GM21390 (cell line): ENCODE measurements around the gene IFITM10.

Source experiments
- ATAC-seq: cut with Tn5 transposase; IDR thresholded peaks from one replicate; pipeline ENCODE4 v1.9.1; 2021; ENCODE audit not compliant: unreplicated experiment

The IFITM10 gene

DNA sequence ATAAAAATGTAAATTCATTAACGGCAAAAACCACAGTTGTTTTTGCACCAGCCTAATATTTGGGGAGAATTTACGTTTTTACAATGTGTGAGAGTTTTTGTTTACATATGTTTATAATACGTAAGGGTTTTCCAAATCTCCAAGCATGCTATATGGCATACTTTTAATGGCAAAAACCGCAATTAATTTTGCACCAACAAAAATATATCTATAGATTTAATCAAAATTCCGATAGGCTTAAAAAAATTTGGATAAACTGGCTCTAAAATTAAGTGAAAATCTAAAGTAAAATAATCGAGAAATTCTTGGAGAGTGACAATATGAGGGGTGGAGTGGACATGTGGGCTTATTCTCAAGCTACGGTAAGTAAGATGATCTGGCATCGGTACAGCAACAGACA is 30.6 kb downstream of the IFITM10 start:
- ATAC-seq: no peak

DNA sequence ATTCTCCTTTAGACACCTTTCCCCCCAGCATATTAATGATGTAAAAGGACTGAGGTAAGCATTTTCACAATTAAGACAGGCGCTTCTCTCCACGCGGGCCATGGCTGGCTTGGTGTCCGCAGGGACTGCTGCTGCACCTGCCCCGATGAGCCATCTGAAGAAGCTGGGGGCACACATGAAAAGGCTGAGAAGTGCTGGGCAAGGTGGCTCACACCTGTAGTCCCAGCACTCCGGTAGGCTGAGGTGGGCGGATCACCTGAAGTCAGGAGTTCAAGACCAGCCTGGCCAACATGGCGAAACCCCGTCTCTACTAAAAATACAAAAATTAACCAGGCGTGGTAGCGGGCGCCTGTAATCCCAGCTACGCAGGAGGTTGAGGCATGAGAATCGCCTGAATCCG is 32.1 kb downstream of the IFITM10 start:
- no peak for ATAC-seq

GRCh38 chr11:1717745-1718144 is 32.6 kb downstream of the IFITM10 start:
- no peak for ATAC-seq

DNA sequence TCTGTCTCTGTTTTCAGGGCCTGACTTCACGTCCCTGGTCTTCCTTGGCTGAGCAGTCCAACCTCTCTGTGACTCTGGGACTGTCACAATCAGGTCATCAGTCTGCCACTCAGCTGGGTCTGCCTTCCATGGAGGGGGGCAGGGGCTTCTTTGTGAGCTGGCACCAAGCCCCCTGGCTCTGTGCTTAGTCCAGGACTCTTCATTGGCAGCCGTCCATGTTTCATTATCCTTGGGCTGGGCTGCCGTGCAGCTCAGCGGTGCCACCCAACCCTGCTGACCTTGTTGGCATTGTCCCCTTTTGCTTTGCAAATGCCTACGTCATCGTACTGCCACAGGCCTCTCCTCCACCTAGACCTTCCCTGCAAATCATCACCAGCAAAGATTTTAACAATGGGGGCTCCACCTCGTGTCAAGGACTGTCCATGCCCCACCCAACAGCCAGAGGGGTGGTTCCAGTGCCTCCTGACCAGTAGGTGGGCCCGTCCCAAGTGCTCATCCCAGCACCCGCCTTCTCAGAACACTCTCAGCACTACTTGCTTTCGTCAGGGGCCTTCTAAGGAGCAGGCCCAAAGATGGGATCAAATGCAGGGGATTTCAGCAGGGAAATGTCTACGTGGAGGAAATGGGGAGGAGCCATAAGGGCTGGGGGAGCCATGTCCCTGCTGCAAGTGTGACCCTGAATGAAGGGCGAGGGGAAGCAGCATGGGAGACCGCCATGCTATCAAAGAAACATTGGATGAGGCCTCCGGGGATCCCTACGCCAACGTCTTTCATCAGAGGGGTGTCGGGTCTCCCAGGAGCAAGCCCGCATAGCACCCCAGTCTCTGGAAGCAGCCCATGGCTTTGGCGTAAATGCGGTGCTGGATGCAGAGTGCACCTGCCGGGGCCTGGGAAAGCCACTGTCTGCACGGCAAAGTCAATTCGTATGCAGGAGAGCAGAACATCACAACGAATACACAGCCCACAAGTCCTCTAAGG is 35.2 kb downstream of the IFITM10 start:
- ATAC-seq: no peak

- no peak for ATAC-seq
These were observed 41.7 kb downstream of the IFITM10 start for GRCh38 chr11:1708716-1709115.

DNA sequence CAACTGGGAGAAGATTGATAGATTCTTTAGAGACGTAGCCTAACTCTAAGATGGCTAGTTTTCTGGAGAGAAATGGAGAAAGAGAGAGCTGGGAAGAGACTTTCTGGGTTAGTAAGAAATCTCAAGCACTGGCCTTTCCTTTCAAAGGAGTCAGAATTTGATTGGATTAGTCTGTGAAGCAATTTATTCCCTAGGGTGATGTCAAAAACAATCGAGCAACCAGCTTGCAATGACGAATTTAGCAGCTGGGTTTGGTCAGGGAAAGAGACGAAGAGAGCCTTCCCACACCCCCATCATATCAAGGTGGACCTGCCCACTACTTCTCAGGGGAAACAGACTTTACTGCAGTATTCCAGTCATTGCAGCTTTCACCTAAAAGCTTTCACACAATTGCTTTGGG is 42.6 kb downstream of the IFITM10 start:
- ATAC-seq: no peak

DNA sequence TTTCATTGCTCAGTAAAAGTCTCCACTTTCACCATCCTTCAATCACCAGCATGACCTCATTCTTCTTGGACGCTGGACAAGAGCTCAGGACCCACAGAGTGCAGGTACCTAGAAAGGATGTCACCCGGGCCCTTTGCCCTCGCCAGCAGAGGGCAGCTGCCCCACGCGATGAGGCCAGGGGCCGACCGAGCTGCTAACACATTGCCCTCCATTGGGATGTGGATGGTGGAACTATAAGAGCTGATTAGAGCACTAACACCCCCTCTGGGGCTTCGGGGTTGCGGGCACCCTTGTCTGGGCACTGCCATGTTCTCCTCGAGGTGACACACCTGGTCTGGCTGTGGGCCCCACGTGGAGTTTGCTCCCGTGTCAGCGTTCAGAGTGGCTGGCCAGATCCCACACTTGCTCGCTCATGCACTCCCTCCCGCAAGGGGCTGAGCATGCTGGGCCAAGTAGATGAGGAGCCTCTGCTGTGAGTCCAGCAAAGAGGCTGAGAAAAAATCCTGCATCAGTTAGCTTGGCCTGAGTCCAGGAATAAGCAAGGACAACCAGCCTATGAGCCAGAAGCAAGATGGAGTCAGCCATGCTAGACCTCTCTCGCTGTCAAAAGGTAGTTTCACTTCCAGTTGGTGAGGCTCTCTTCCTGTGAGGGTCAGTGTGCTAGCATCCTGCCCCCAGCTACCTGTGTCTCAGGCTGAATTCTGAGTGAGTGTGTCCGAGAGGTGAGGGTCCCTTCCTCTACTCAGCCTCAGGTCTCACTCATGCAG is 43.6 kb downstream of the IFITM10 start:
- no peak for ATAC-seq

- ATAC-seq: no peak
These were observed 45.0 kb downstream of the IFITM10 start for GRCh38 chr11:1705126-1706052.

GRCh38 chr11:1703146-1703545 is 47.2 kb downstream of the IFITM10 start:
- no peak for ATAC-seq

- no peak for ATAC-seq
These were observed 47.9 kb downstream of the IFITM10 start for GRCh38 chr11:1702506-1702905.

DNA sequence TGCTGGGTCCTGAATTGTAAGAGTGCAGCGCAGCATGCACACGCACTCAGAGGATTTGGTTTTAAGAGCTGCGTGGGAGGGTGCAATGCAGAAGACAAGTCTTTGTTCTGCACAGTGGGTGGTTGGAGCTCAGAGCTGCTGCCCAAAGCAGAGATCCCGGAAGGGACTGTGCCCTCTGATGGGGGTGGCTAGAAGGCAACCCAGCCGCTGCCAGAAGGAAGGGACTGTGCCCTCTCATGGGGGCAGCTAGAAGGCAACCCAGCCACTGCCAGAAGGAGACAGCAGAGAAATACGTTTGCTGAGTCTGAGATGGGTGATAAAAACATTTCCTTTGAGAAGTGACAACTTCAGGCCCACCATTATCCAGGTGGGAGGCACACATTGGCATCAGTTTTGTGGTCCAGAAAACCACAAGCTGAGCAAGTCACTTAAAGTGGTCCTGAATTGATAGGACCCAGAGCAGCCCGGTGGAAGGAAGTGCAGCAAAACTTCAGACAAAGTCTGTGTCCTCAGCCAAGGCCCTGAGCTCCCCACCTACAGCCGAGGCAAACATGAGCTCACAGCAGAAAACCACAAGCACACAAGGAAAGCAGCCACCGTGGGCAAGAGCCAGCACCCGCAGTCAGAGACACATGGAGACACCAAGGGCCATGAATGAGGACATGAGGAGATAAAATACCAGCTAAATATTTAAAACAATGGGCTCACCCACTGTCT is 49.1 kb downstream of the IFITM10 start:
- ATAC-seq: no peak

- ATAC-seq: no peak
These were observed 50.6 kb downstream of the IFITM10 start for GRCh38 chr11:1699771-1700170.

GRCh38 chr11:1696608-1697570 is 53.5 kb downstream of the IFITM10 start, which contains the start of gene KRTAP5-6:
Gene KRTAP5-6, plus strand, starts transcription at chr11:1697195. Its CDS starts 51 bp downstream, at chr11:1697246.
- ATAC-seq: no peak

DNA sequence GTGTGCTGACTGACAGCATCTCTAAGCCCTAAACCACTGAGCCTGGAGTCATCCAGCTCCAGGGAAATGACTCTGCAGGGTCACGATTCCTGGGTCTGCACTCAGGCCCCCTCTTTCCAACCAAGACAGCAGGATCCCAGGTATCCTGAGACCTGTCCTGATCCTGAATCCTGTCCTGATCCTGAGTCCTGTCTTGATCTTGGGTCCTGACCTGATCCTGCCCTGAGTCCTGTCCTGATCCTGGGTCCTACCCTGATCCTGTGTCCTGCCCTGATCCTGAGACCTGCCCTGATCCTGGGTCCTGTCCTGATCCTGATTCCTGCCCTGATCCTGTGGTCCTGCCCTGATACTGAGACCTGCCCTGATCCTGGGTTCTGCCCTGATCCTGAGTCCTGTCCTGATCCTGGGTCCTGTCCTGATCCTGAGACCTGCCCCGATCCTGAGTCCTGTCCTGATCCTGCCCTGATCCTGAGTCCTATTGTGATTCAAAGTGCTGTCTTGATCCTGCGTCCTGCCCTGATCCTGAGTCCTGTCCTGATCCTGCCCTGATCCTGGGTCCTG is 54.8 kb downstream of the IFITM10 start:
- ATAC-seq: no peak

DNA sequence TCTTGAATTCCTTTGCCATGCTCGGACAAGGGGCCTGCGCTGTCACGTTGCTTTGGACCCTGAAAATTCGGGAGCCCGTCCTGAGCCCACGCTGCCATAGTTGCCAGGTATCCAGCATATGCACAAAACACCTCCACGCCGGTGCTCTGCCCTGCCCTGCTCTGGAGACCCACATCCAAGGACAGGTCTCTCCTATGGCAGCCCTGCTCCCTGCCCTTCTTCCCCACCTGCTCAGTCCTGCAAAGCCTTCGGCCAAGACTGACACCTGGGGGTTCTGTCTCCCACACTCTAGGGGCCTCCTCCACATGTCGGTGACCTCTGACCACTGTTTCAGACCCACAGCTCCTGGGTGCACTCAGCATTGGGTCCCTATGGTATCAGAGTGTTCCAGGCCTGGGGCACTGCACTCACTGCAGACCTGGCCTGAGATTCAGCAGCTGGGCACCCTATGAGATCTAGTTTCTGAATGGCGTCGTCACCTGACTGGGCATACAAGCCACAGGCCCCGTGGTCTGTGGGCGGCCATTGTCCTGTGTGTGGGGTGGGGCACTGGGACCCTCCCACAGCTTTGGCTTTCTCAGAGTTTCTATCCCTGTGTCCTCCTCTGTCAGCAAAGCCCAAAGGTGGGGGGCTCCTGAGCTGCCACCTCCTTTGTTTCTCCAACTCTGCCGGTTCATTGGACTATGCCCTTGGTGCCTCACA is 55.4 kb downstream of the IFITM10 start:
- no peak for ATAC-seq

DNA sequence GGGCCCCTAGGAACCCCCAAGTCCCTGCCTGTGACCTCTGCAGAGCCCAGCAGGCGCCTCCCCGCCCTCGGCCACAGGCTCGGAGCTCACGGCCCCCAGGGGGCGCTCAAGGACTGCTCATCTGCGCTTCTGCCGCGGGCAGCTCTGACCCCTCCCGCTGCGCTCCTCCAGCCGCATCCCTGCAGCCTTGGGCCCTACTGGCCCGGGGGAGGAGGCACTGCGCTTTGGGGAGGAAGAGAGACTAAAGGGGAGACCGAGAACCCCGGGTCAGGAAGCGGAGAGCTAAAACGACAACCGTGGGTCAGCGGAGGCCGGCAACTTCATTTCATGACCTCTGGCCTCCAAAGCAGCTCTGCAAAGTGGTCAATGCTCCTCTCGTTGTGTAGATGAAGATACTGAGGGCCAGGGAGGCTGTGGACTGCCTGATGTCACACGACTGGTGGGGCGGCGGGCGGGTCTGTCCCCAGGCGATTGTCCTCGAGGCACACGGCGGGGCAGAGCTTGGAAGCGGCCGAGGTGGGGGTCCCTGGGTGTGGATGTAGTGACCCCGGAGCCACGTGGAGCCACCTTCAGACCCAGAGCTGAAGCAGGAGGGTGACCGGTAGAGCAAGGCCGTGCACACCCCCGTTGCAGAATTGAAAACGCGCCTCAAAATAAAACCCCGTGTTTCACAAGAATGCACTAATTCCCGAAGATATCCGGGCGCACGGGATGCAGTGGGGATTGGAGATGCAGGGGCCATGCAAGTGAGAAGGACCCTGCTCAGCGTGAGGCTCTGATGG is 56.1 kb downstream of the IFITM10 start:
- ATAC-seq: no peak

DNA sequence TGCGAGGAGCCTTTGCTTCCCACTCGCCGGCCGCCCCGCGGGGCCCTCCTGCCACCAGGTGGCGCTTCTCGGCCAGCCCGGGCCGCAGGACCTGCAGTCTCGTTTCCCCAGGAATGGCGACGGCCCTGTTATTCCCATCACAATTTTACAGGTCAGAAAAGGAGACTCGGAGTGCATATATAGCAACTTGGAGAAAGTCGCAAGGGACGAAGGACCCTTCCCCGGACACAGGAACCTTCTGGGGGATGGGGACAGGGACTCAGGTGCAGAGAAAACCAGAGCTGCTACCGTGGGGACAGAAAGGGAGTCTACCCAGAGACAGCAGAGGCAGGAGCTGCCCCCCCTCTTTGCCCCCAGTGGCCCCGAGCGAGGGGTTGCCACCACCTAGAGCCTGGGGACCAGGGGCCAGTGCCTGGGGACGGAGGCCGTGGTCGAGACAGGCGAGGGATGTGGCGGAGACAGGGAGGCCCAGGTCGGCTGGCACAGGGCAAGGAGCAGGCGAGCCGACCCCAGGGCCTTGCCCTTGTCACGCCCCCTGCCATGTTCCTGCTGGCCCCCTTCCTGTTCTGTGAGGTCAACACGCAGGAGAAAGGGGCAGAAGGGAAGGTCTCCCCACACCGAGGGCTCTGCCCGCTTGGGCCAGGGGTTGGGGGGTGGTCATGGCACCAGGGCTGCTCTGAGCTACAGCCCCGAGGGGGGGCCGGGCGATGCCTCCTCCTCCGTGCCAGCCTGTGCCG is 56.9 kb downstream of the IFITM10 start:
- ATAC-seq: no peak
